ENCODE data around the gene GABBR2. TPM values are rescaled to one million over a fixed set of nuclear protein-coding genes. Genes with fewer than 3 reads are reported as not detected.

The GABBR2 gene
- total RNA-seq, 4 donors from 2014 or later: 0.32 to 1.7 TPM; not detected in 2

DNA sequence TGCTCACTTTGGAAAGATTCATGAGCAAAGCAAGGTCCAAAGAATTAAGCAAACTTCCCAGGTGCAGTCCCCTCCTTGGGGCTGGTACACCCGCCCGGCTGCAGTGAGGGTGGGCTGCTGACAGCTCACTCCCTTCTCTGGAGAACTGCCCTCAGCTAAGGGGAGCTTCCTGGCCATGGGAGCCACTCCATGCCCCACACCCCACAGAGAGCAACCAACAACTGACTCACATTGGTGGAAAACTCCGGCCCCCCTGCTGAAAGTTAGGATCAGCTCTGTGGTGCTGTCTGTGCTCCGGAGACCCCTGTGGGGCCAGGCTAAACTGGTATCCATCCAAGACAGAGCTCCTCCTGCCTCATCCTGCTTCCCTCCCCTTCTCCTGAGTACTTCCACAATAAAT, 223.0 kb downstream of the GABBR2 start:
- H3K9me3 ChIP-seq: no peaks in the 10 kb centered on the region
- no peaks in the 10 kb centered on the region for H3K36me3 ChIP-seq
- no peaks in the 10 kb centered on the region for H3K4me1 ChIP-seq
- no peak overlapping the region for H3K27ac ChIP-seq
- H3K27me3 ChIP-seq: peaks cover 28% of the 10 kb centered on the region
- TF ChIP-seq CTCF (IDR thresholded peaks at IDR 0.05): no peak
- TF ChIP-seq EP300 (IDR thresholded peaks at IDR 0.05): no peak
- no peak for TF ChIP-seq POLR2AphosphoS5 (IDR thresholded peaks at IDR 0.05)
- TF ChIP-seq POLR2A (IDR thresholded peaks at IDR 0.05): no peak
- no peak for DNase-seq (ENCODE audit: low spot score in 2 of 2)
- no peak overlapping the region for H3K4me3 ChIP-seq
- 68% methylated on average over 3 of the region's 4 CpGs for WGBS

GRCh38 chr9:98484162-98484561, 224.6 kb downstream of the GABBR2 start:
- H3K4me3 ChIP-seq: no peak overlapping the region
- DNase-seq (ENCODE audit: low spot score in 2 of 2): no peak
- no peaks in the 10 kb centered on the region for H3K36me3 ChIP-seq
- peaks cover 28% of the 10 kb centered on the region for H3K27me3 ChIP-seq
- no peaks in the 10 kb centered on the region for H3K4me1 ChIP-seq
- WGBS: 33% methylated on average over 5 of the region's 5 CpGs
- TF ChIP-seq EP300 (IDR thresholded peaks at IDR 0.05) (no peak), POLR2AphosphoS5 (IDR thresholded peaks at IDR 0.05) (no peak), POLR2A (IDR thresholded peaks at IDR 0.05) (no peak)
- H3K27ac ChIP-seq: no peak overlapping the region
- H3K9me3 ChIP-seq: no peaks in the 10 kb centered on the region

DNA sequence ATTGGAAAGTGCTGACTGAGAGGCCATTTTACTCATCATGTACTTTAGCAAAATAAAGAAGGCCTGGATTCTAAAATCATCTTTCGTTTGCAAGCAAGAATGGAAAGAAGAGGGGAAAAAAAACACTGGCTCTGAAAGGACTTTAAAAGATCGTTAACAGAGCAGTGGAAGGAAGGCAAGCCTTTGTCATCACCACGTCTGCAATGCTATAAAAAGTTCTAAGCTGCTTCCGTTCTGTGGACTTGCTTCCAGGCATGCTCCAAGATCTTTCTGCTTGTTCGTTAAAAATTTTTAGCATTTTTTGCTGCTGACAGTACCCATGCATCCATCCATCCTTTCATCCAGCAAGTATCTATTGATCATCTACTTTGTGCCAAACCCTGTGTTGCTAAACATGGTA, 226.5 kb downstream of the GABBR2 start:
- WGBS: 45% methylated on average over 5 of the region's 5 CpGs
- TF ChIP-seq EP300 (IDR thresholded peaks at IDR 0.05) (no peak), POLR2AphosphoS5 (IDR thresholded peaks at IDR 0.05) (no peak), POLR2A (IDR thresholded peaks at IDR 0.05) (no peak), CTCF (IDR thresholded peaks at IDR 0.05) (no peak)
- no peaks in the 10 kb centered on the region for H3K4me1 ChIP-seq

DNA sequence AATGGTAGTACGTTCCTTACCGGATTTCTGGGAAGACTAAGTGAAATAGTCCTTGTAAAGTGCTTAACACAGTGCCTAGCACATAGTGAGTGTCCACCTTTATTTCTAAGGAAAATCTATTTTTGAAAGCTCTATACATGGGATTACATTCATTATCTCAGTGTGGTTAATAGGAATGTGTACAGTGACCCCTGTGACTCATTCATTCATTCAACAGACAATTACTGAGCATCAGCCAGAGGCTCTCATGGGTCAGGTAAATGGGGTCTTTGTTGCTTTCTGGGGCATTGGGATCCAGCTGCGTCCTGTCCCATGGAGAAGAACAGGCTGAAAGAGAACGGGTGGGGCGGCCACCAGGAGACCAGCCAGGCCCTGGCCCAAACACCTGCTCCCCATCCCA, 227.1 kb downstream of the GABBR2 start:
- no peaks in the 10 kb centered on the region for H3K36me3 ChIP-seq
- no peak for DNase-seq (ENCODE audit: low spot score in 2 of 2)
- no peak for TF ChIP-seq CTCF (IDR thresholded peaks at IDR 0.05)
- no peak for TF ChIP-seq EP300 (IDR thresholded peaks at IDR 0.05)
- TF ChIP-seq POLR2AphosphoS5 (IDR thresholded peaks at IDR 0.05): no peak
- TF ChIP-seq POLR2A (IDR thresholded peaks at IDR 0.05): no peak
- H3K4me3 ChIP-seq: no peak overlapping the region
- H3K4me1 ChIP-seq: no peaks in the 10 kb centered on the region
- no peaks in the 10 kb centered on the region for H3K9me3 ChIP-seq
- WGBS: 64% methylated on average over 4 of the region's 5 CpGs
- H3K27ac ChIP-seq: no peak overlapping the region
- H3K27me3 ChIP-seq: peaks cover 28% of the 10 kb centered on the region

More for the DNA sequence above, 226.5 kb downstream of the GABBR2 start:
- Histone ChIP-seq H3K36me3 (no peaks in the 10 kb centered on the region), H3K27me3 (peaks cover 28% of the 10 kb centered on the region), H3K4me3 (no peak overlapping the region), H3K27ac (no peak overlapping the region), H3K9me3 (no peaks in the 10 kb centered on the region)
- no peak for DNase-seq (ENCODE audit: low spot score in 2 of 2)

- TF ChIP-seq EP300 (IDR thresholded peaks at IDR 0.05): no peak
- no peak for TF ChIP-seq CTCF (IDR thresholded peaks at IDR 0.05)
- no peak for TF ChIP-seq POLR2AphosphoS5 (IDR thresholded peaks at IDR 0.05)
- TF ChIP-seq POLR2A (IDR thresholded peaks at IDR 0.05): no peak
- peaks cover 28% of the 10 kb centered on the region for H3K27me3 ChIP-seq
- no peak overlapping the region for H3K4me3 ChIP-seq
- no peak for DNase-seq (ENCODE audit: low spot score in 2 of 2)
- H3K36me3 ChIP-seq: no peaks in the 10 kb centered on the region
- H3K9me3 ChIP-seq: no peaks in the 10 kb centered on the region
- H3K4me1 ChIP-seq: no peaks in the 10 kb centered on the region
- 81% methylated on average over 5 of the region's 5 CpGs for WGBS
- no peak overlapping the region for H3K27ac ChIP-seq
Measured at GRCh38 chr9:98479967-98480847, 228.5 kb downstream of the GABBR2 start.

All from suprapubic skin (tissue), 4 donors.